IMR-90 (cell line): ENCODE data around the gene DOC2B. TPM values are rescaled to one million over a fixed set of nuclear protein-coding genes. Genes with fewer than 3 reads are reported as not detected.

Experiments used
- ATAC-seq: fragments of 200-7000 bp; cut with Tn5 transposase; 2 replicates; pipeline ENCODE4 v1.9.1; 2020; ENCODE audit warnings: low read depth, mild to moderate bottlenecking, moderate library complexity
- BruUV-seq: library from RNA; stranded (reverse); fragments of 400-500 nt; replicated peaks from 2 replicates; lab custom pipeline; 2021; lab: Mats Ljungman, UMichigan
- CTCF ChIA-PET: fragments of 300-600 bp; formaldehyde crosslinking; extraction: SDS; loops from one replicate; lab custom pipeline; 2021; ENCODE audit warnings: antibody characterized with exemption; lab: Yijun Ruan, JAX
- POLR2A ChIA-PET: fragments of 300-600 bp; sonication (Branson Sonifier 250); formaldehyde crosslinking; loops from one replicate; lab custom pipeline; 2022; ENCODE audit warnings: antibody characterized with exemption; ENCODE audit not compliant: unreplicated experiment; lab: Charles Lee
- DNase-seq: peaks from one replicate; pipeline ENCODE4 v3.0.0; 2013
- H2AFZ ChIP-seq: replicated peaks from 2 replicates; pipeline ENCODE3; 2013; ENCODE audit warnings: low read length, mild to moderate bottlenecking; ENCODE audit not compliant: poor library complexity
- H2AK5ac ChIP-seq: 2 replicates; pipeline ENCODE4 v1.6.1; 2013; ENCODE audit warnings: low read depth, low read length, inconsistent platforms
- H2AK9ac ChIP-seq: replicated peaks from 2 replicates; pipeline ENCODE3; 2013; ENCODE audit warnings: mild to moderate bottlenecking, low read depth, low read length, moderate library complexity; ENCODE audit not compliant: poor library complexity
- H2BK120ac ChIP-seq: 2 replicates; pipeline ENCODE4 v1.6.1; 2013; ENCODE audit warnings: low read depth, low read length, inconsistent platforms
- H2BK15ac ChIP-seq: 3 replicates; pipeline ENCODE4 v1.6.1; 2013; ENCODE audit warnings: low read depth, low read length, inconsistent platforms
- H2BK20ac ChIP-seq: 2 replicates; pipeline ENCODE4 v1.6.1; 2013; ENCODE audit warnings: low read depth, mild to moderate bottlenecking, inconsistent platforms, low read length, moderate library complexity
- H2BK5ac ChIP-seq: 2 replicates; pipeline ENCODE4 v1.6.1; 2013; ENCODE audit warnings: mild to moderate bottlenecking, low read depth, low read length, inconsistent platforms; ENCODE audit not compliant: poor library complexity, severe bottlenecking
- H3K14ac ChIP-seq: replicated peaks from 2 replicates; pipeline ENCODE4 v1.6.1; 2013; ENCODE audit warnings: low read depth, low read length, inconsistent platforms
- H3K18ac ChIP-seq: 2 replicates; pipeline ENCODE4 v1.6.1; 2013; ENCODE audit warnings: low read depth, low read length, control low read depth
- H3K23ac ChIP-seq: 2 replicates; pipeline ENCODE4 v1.6.1; 2013; ENCODE audit warnings: low read depth, low read length, inconsistent platforms
- H3K27ac ChIP-seq: 2 replicates; pipeline ENCODE4 v1.5.1; 2013; ENCODE audit warnings: mild to moderate bottlenecking, control low read depth, low read length; ENCODE audit not compliant: insufficient read depth
- H3K27me3 ChIP-seq: 2 replicates; pipeline ENCODE4 v1.6.1; 2013; ENCODE audit warnings: low read length; ENCODE audit not compliant: control insufficient read depth, insufficient read depth
- H3K36me3 ChIP-seq: 2 replicates; pipeline ENCODE4 v1.6.1; 2013; ENCODE audit warnings: low read length, mixed read lengths; ENCODE audit not compliant: control insufficient read depth, insufficient read depth
- H3K4ac ChIP-seq: 2 replicates; pipeline ENCODE4 v1.6.1; 2013; ENCODE audit warnings: low read depth, low read length, inconsistent platforms
- H3K4me1 ChIP-seq: 2 replicates; pipeline ENCODE4 v1.6.1; 2013; ENCODE audit warnings: low read length, mixed read lengths; ENCODE audit not compliant: control insufficient read depth, insufficient read depth
- H3K4me2 ChIP-seq: 2 replicates; pipeline ENCODE4 v1.6.1; 2013; ENCODE audit warnings: low read depth, mild to moderate bottlenecking, control low read depth, low read length, moderate library complexity
- H3K4me3 ChIP-seq: 2 replicates; pipeline ENCODE4 v1.5.1; 2013; ENCODE audit warnings: low read depth, mild to moderate bottlenecking, control low read depth, low read length, moderate library complexity; ENCODE audit not compliant: insufficient read depth
- H3K56ac ChIP-seq: 2 replicates; pipeline ENCODE4 v1.6.1; 2013; ENCODE audit warnings: low read length, inconsistent platforms; ENCODE audit not compliant: insufficient read depth; ENCODE audit errors: extremely low read depth
- H3K79me1 ChIP-seq, 2 experiments: 2 replicates each; pipeline ENCODE4 v1.6.1; 2013; ENCODE audit warnings: low read length in 2 of 2, inconsistent platforms in 1 of 2, low read depth in 1 of 2
- H3K9ac ChIP-seq: 2 replicates; pipeline ENCODE4 v1.6.1; 2013; ENCODE audit warnings: low read depth, low read length, control low read depth
- H3K9me1 ChIP-seq: 2 replicates; pipeline ENCODE4 v1.6.1; 2013; ENCODE audit warnings: low read length, inconsistent platforms; ENCODE audit not compliant: insufficient read depth
- H3K9me3 ChIP-seq: 2 replicates; pipeline ENCODE4 v1.6.1; 2013; ENCODE audit warnings: low read length; ENCODE audit not compliant: control insufficient read depth, insufficient read depth
- H4K20me1 ChIP-seq: 2 replicates; pipeline ENCODE4 v1.6.1; 2013; ENCODE audit warnings: low read length, inconsistent platforms; ENCODE audit not compliant: insufficient read depth
- H4K5ac ChIP-seq: 2 replicates; pipeline ENCODE4 v1.6.1; 2013; ENCODE audit warnings: mild to moderate bottlenecking, low read depth, low read length, control low read depth
- H4K8ac ChIP-seq, 2 experiments: 2 replicates each; pipeline ENCODE4 v1.6.1; 2013; ENCODE audit warnings: low read depth in 2 of 2, low read length in 2 of 2, control low read depth in 1 of 2, inconsistent platforms in 1 of 2
- H4K91ac ChIP-seq: 2 replicates; pipeline ENCODE4 v1.6.1; 2013; ENCODE audit warnings: low read depth, low read length, inconsistent platforms; ENCODE audit not compliant: insufficient read depth
- CTCF ChIP-seq: conservative IDR thresholded peaks from 2 replicates; pipeline ENCODE4 v1.5.1; 2012; ENCODE audit warnings: mild to moderate bottlenecking, low read depth, low read length, improper control_type of control experiment
- FOS ChIP-seq: fragments of 150-350 bp; IDR thresholded peaks from 2 replicates; pipeline ENCODE4 v1.6.1; 2016; ENCODE audit warnings: low read depth, low read length
- MAZ ChIP-seq: IDR thresholded peaks from 2 replicates; pipeline ENCODE4 v1.6.1; 2012; ENCODE audit warnings: low read depth, mild to moderate bottlenecking, low read length, improper control_type of control experiment, moderate library complexity, borderline replicate concordance
- SMC3 ChIP-seq: fragments of 150-350 bp; IDR thresholded peaks from 2 replicates; pipeline ENCODE4 v1.6.1; 2016; ENCODE audit warnings: low read depth, mild to moderate bottlenecking, antibody characterized with exemption, low read length, moderate library complexity
- WGBS, 2 experiments: methylation state at CpG; one replicate each; pipeline versions ENCODE4 v1.1.5 to v1.1.7; 2013; ENCODE audit warnings: missing lambda C conversion rate in 2 of 2; ENCODE audit not compliant: insufficient read length in 1 of 2; ENCODE audit errors: extremely low coverage in 2 of 2; 5-methylcytosine and 5-hydroxymethylcytosine counted together
- dilution Hi-C: fragments of 300-500 bp; cut with HindIII; formaldehyde crosslinking; loops from one replicate; pipeline ENCODE4 v1.14.3; 2018; ENCODE audit warnings: low sequenced_read_pairs; ENCODE audit not compliant: unreplicated experiment
- in situ Hi-C: fragments of 300-500 bp; cut with MboI; formaldehyde crosslinking; loops from 3 replicates; pipeline ENCODE4 v1.14.3; 2019; ENCODE audit warnings: low sequenced_read_pairs, inconsistent platforms, mixed read lengths
- intact Hi-C: fragments of 100-400 bp; cut with micrococcal nuclease; formaldehyde crosslinking; loops from 2 replicates; pipeline ENCODE4 v1.10.0; 2022
- polyA plus RNA-seq, 3 experiments: library from polyadenylated mRNA; depleted of rRNA; stranded (reverse); fragments of >200 nt; gene quantifications; 2 replicates each; pipeline ENCODE4 v1.2.3, GENCODE V29; 2012; ENCODE audit warnings: low replicate concordance in 1 of 3
- total RNA-seq: library from RNA; depleted of rRNA; stranded (reverse); fragments of >200 nt; gene quantifications from 2 replicates; pipeline ENCODE4 v1.2.3, GENCODE V29; 2012
- TF ChIP-seq, protein P1 (sequence below): fragments of 150-350 bp; IDR thresholded peaks from 2 replicates; pipeline ENCODE4 v1.6.1; 2017; ENCODE audit warnings: mild to moderate bottlenecking, antibody characterized with exemption, low read length, low read depth

The DOC2B gene
- total and polyA plus RNA-seq, 2 of the 4 experiments (the other 2 are of a cell fraction): not detected

- H2BK5ac ChIP-seq: no peak overlapping the region
Measured at GRCh38 chr17:146546-146945, 34.9 kb downstream of the DOC2B start.

More at GRCh38 chr17:146546-146945, 34.9 kb downstream of the DOC2B start:
- BruUV-seq: no TSS peak
- no peak overlapping the region for H4K91ac ChIP-seq
- peaks cover 12% of the 10 kb centered on the region for H3K27me3 ChIP-seq
- no peak for DNase-seq
- no peak overlapping the region for H3K14ac ChIP-seq
- H3K36me3 ChIP-seq: no peaks in the 10 kb centered on the region
- H4K5ac ChIP-seq: no peak overlapping the region
- no peak overlapping the region for H4K8ac ChIP-seq
- H3K9ac ChIP-seq: no peak overlapping the region
- H3K27ac ChIP-seq: no peak overlapping the region
- no peak overlapping the region for H2BK20ac ChIP-seq
- H3K9me1 ChIP-seq: no peaks in the 10 kb centered on the region
- WGBS, 2 experiments: no CpG with 5 or more reads among the region's 10 CpGs
- no peak overlapping the region for H3K23ac ChIP-seq
- in situ Hi-C loops: no loop called here
- dilution Hi-C loops: no loop called here
- H3K9me3 ChIP-seq: no peaks in the 10 kb centered on the region
- H3K4me3 ChIP-seq: no peak overlapping the region
- no peak overlapping the region for H2AK5ac ChIP-seq
- no peak overlapping the region for H3K4ac ChIP-seq
- intact Hi-C loops: no loop called here
- no peak overlapping the region for H2BK120ac ChIP-seq
- POLR2A ChIA-PET: no interaction called here
- CTCF ChIA-PET: no interaction called here
- no peaks in the 10 kb centered on the region for H3K79me1 ChIP-seq
- no peak overlapping the region for H3K4me2 ChIP-seq
- TF ChIP-seq CTCF: no peak
- TF ChIP-seq, protein P1, sequence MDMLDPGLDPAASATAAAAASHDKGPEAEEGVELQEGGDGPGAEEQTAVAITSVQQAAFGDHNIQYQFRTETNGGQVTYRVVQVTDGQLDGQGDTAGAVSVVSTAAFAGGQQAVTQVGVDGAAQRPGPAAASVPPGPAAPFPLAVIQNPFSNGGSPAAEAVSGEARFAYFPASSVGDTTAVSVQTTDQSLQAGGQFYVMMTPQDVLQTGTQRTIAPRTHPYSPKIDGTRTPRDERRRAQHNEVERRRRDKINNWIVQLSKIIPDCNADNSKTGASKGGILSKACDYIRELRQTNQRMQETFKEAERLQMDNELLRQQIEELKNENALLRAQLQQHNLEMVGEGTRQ: no peak
- TF ChIP-seq MAZ: no peak
- TF ChIP-seq FOS: no peak
- no peak for TF ChIP-seq SMC3
- no peak overlapping the region for H3K18ac ChIP-seq
- no peaks in the 10 kb centered on the region for H3K4me1 ChIP-seq
- no peak overlapping the region for H3K56ac ChIP-seq
- H2AK9ac ChIP-seq: no peak overlapping the region
- ATAC-seq: no peak
- no peak overlapping the region for H2AFZ ChIP-seq
- H2BK15ac ChIP-seq: no peak overlapping the region
- no peaks in the 10 kb centered on the region for H4K20me1 ChIP-seq
